ENCODE results near the gene TST. TPM values are rescaled to one million over a fixed set of nuclear protein-coding genes. Genes with fewer than 3 reads are reported as not detected.

The TST gene
- total and polyA plus RNA-seq, 2 donors (not counting 1 experiment from before 2014, with no cell fraction given): 12.7 to 21.6 TPM

- Histone ChIP-seq H3K27me3 (ENCODE audit: control insufficient read depth, insufficient read depth, low read length) (peaks cover 12% of the 10 kb centered on the region), H3K79me2 (ENCODE audit: control insufficient read depth, insufficient read depth, low read length) (no peaks in the 10 kb centered on the region), H4K20me1 (ENCODE audit: control insufficient read depth, extremely low read depth, insufficient read depth, low read length) (no peaks in the 10 kb centered on the region), H3K9me3 (ENCODE audit: control insufficient read depth, insufficient read depth, low read depth, low read length) (no peaks in the 10 kb centered on the region), H3K4me1 (ENCODE audit: control insufficient read depth, extremely low read depth, insufficient read depth, low read length) (no peaks in the 10 kb centered on the region), H2AFZ (ENCODE audit: low read length) (no peak overlapping the region), H3K36me3 (ENCODE audit: control insufficient read depth, insufficient read depth, low read length) (no peaks in the 10 kb centered on the region), H3K4me3 (replicated peaks in 1 of 4; ENCODE audit: control extremely low read depth in 1 of 4, insufficient read depth in 1 of 4, low read depth in 3 of 4, low read length in 4 of 4) (no peak overlapping the region), H3K9ac (ENCODE audit: insufficient read depth, low read length) (no peak overlapping the region), H3K27ac (ENCODE audit: insufficient read depth, low read length) (no peak overlapping the region), H3K4me2 (ENCODE audit: extremely low read depth, insufficient read depth, low read length) (no peak overlapping the region)
- DNase-seq (ENCODE audit: low read depth in 2 of 2): no peak
- TF ChIP-seq, protein P1, sequence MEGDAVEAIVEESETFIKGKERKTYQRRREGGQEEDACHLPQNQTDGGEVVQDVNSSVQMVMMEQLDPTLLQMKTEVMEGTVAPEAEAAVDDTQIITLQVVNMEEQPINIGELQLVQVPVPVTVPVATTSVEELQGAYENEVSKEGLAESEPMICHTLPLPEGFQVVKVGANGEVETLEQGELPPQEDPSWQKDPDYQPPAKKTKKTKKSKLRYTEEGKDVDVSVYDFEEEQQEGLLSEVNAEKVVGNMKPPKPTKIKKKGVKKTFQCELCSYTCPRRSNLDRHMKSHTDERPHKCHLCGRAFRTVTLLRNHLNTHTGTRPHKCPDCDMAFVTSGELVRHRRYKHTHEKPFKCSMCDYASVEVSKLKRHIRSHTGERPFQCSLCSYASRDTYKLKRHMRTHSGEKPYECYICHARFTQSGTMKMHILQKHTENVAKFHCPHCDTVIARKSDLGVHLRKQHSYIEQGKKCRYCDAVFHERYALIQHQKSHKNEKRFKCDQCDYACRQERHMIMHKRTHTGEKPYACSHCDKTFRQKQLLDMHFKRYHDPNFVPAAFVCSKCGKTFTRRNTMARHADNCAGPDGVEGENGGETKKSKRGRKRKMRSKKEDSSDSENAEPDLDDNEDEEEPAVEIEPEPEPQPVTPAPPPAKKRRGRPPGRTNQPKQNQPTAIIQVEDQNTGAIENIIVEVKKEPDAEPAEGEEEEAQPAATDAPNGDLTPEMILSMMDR (conservative IDR thresholded peaks at IDR 0.05 in 1 of 2, IDR thresholded peaks at IDR 0.05 in 1 of 2; ENCODE audit: low read depth in 1 of 2, low read length in 2 of 2): no peak
- TF ChIP-seq EZH2 (IDR thresholded peaks at IDR 0.05; ENCODE audit: low read length, missing control alignments): no peak
Observed at GRCh38 chr22:37010174-37010573, 9.1 kb downstream of the TST start.

- no peak for DNase-seq (ENCODE audit: low read depth in 2 of 2)
- no peak for TF ChIP-seq EZH2 (IDR thresholded peaks at IDR 0.05; ENCODE audit: low read length, missing control alignments)
- TF ChIP-seq, protein P1 (conservative IDR thresholded peaks at IDR 0.05 in 1 of 2, IDR thresholded peaks at IDR 0.05 in 1 of 2; ENCODE audit: low read depth in 1 of 2, low read length in 2 of 2): no peak
- Histone ChIP-seq H4K20me1 (ENCODE audit: control insufficient read depth, extremely low read depth, insufficient read depth, low read length) (no peaks in the 10 kb centered on the region), H3K27me3 (ENCODE audit: control insufficient read depth, insufficient read depth, low read length) (peaks cover 16% of the 10 kb centered on the region), H3K79me2 (ENCODE audit: control insufficient read depth, insufficient read depth, low read length) (no peaks in the 10 kb centered on the region), H3K27ac (ENCODE audit: insufficient read depth, low read length) (no peak overlapping the region), H3K4me1 (ENCODE audit: control insufficient read depth, extremely low read depth, insufficient read depth, low read length) (no peaks in the 10 kb centered on the region), H3K36me3 (ENCODE audit: control insufficient read depth, insufficient read depth, low read length) (no peaks in the 10 kb centered on the region), H3K9ac (ENCODE audit: insufficient read depth, low read length) (no peak overlapping the region), H3K4me2 (ENCODE audit: extremely low read depth, insufficient read depth, low read length) (no peak overlapping the region), H3K9me3 (ENCODE audit: control insufficient read depth, insufficient read depth, low read depth, low read length) (no peaks in the 10 kb centered on the region), H2AFZ (ENCODE audit: low read length) (no peak overlapping the region), H3K4me3 (replicated peaks in 1 of 4; ENCODE audit: control extremely low read depth in 1 of 4, insufficient read depth in 1 of 4, low read depth in 3 of 4, low read length in 4 of 4) (no peak overlapping the region)
Observed at GRCh38 chr22:37009490-37009889, 9.8 kb downstream of the TST start.

- TF ChIP-seq, protein P1 (conservative IDR thresholded peaks at IDR 0.05 in 1 of 2, IDR thresholded peaks at IDR 0.05 in 1 of 2; ENCODE audit: low read depth in 1 of 2, low read length in 2 of 2): no peak
- TF ChIP-seq EZH2 (IDR thresholded peaks at IDR 0.05; ENCODE audit: low read length, missing control alignments): no peak
- Histone ChIP-seq H3K9me3 (ENCODE audit: control insufficient read depth, insufficient read depth, low read depth, low read length) (no peaks in the 10 kb centered on the region), H3K4me2 (ENCODE audit: extremely low read depth, insufficient read depth, low read length) (no peak overlapping the region), H3K9ac (ENCODE audit: insufficient read depth, low read length) (no peak overlapping the region), H3K4me3 (replicated peaks in 1 of 4; ENCODE audit: control extremely low read depth in 1 of 4, insufficient read depth in 1 of 4, low read depth in 3 of 4, low read length in 4 of 4) (no peak overlapping the region), H3K27ac (ENCODE audit: insufficient read depth, low read length) (no peak overlapping the region), H3K79me2 (ENCODE audit: control insufficient read depth, insufficient read depth, low read length) (no peaks in the 10 kb centered on the region), H2AFZ (ENCODE audit: low read length) (no peak overlapping the region), H3K4me1 (ENCODE audit: control insufficient read depth, extremely low read depth, insufficient read depth, low read length) (no peaks in the 10 kb centered on the region), H3K27me3 (ENCODE audit: control insufficient read depth, insufficient read depth, low read length) (peaks cover 16% of the 10 kb centered on the region), H3K36me3 (ENCODE audit: control insufficient read depth, insufficient read depth, low read length) (no peaks in the 10 kb centered on the region), H4K20me1 (ENCODE audit: control insufficient read depth, extremely low read depth, insufficient read depth, low read length) (no peaks in the 10 kb centered on the region)
- no peak for DNase-seq (ENCODE audit: low read depth in 2 of 2)
Observed at GRCh38 chr22:37008365-37008764, 10.9 kb downstream of the TST start.

Data from fibroblast of lung (primary cell).